Keratinocyte (primary cell): Measurements from ENCODE around the gene TMEM218. TPM values are rescaled to one million over a fixed set of nuclear protein-coding genes. Genes with fewer than 3 reads are reported as not detected.

ENCODE experiments used
- DNase-seq: peaks from one replicate; pipeline ENCODE4 v3.0.0-alpha.2; 2011; ENCODE audit warnings: low read depth, missing footprints, low spot score
- FAIRE-seq: peaks from 2 replicates; lab custom pipeline; 2011; peaks lifted over from hg19 to GRCh38; lab: Jason Lieb, UNC
- H2AFZ ChIP-seq: 2 replicates; pipeline ENCODE4 v1.6.0; 2012; ENCODE audit warnings: low read length, control low read depth, inconsistent platforms; ENCODE audit not compliant: control insufficient read depth
- H3K27ac ChIP-seq: 2 replicates; pipeline ENCODE4 v1.5.1; 2011; ENCODE audit warnings: low read length; ENCODE audit not compliant: control insufficient read depth, insufficient read depth
- H3K27me3 ChIP-seq: 3 replicates; pipeline ENCODE4 v1.6.0; 2011; ENCODE audit warnings: low read length; ENCODE audit not compliant: control insufficient read depth, insufficient read depth; ENCODE audit errors: extremely low read depth
- H3K36me3 ChIP-seq, 2 experiments: 2 replicates in 1 of 2; 3 replicates in 1 of 2; pipeline ENCODE4 v1.5.1; 2011; ENCODE audit warnings: low read length in 2 of 2, mild to moderate bottlenecking in 1 of 2; ENCODE audit not compliant: control insufficient read depth in 2 of 2, insufficient read depth in 2 of 2; ENCODE audit errors: extremely low read depth in 1 of 2
- H3K4me1 ChIP-seq: 3 replicates; pipeline ENCODE4 v1.5.1; 2011; ENCODE audit warnings: low read length; ENCODE audit not compliant: control insufficient read depth, insufficient read depth; ENCODE audit errors: extremely low read depth
- H3K4me2 ChIP-seq: 3 replicates; pipeline ENCODE4 v1.6.0; 2011; ENCODE audit warnings: low read depth, low read length; ENCODE audit not compliant: control insufficient read depth, insufficient read depth; ENCODE audit errors: extremely low read depth
- H3K4me3 ChIP-seq, 3 experiments: fragments of 200-600 bp in 1 of 3; sonication (generic) in 1 of 3; 2 replicates in 2 of 3; 3 replicates in 1 of 3; pipeline ENCODE4 v1.5.1; 2011 to 2016; ENCODE audit warnings: low read length in 3 of 3, mild to moderate bottlenecking in 3 of 3, control low read depth in 2 of 3, inconsistent platforms in 1 of 3, low read depth in 1 of 3, mixed read lengths in 1 of 3, mixed run types in 1 of 3, moderate library complexity in 1 of 3; ENCODE audit not compliant: control insufficient read depth in 2 of 3, insufficient read depth in 2 of 3; ENCODE audit errors: extremely low read depth in 1 of 3
- H3K79me2 ChIP-seq: 2 replicates; pipeline ENCODE4 v1.6.0; 2012; ENCODE audit warnings: low read length; ENCODE audit not compliant: control insufficient read depth, insufficient read depth
- H3K9ac ChIP-seq: 3 replicates; pipeline ENCODE4 v1.6.0; 2011; ENCODE audit warnings: low read length; ENCODE audit not compliant: control insufficient read depth, insufficient read depth; ENCODE audit errors: extremely low read depth
- H3K9me1 ChIP-seq: 3 replicates; pipeline ENCODE4 v1.6.0; 2011; ENCODE audit warnings: low read length; ENCODE audit not compliant: control insufficient read depth, insufficient read depth; ENCODE audit errors: extremely low read depth
- H3K9me3 ChIP-seq: 2 replicates; pipeline ENCODE4 v1.5.1; 2012; ENCODE audit warnings: low read depth, low read length; ENCODE audit not compliant: control insufficient read depth
- H4K20me1 ChIP-seq: 3 replicates; pipeline ENCODE4 v1.6.0; 2011; ENCODE audit warnings: low read length; ENCODE audit not compliant: control insufficient read depth, insufficient read depth; ENCODE audit errors: extremely low read depth
- CTCF ChIP-seq, 3 experiments: IDR thresholded peaks in 1 of 3; conservative IDR thresholded peaks in 1 of 3; optimal IDR thresholded peaks in 1 of 3; 2 replicates in 2 of 3; 3 replicates in 1 of 3; pipeline versions ENCODE3 to v1.5.1; 2011; ENCODE audit warnings: low read length in 3 of 3, mild to moderate bottlenecking in 3 of 3, moderate library complexity in 2 of 3, control low read depth in 1 of 3, inconsistent platforms in 1 of 3; ENCODE audit not compliant: insufficient read depth in 2 of 3; ENCODE audit errors: extremely low read depth in 1 of 3
- EZH2 ChIP-seq: IDR thresholded peaks from one replicate; pipeline ENCODE4 v1.6.1; 2012; ENCODE audit warnings: inconsistent platforms, mild to moderate bottlenecking, low read length, moderate library complexity
- dilution Hi-C: fragments of 300-500 bp; cut with MboI; formaldehyde crosslinking; loops from one replicate; pipeline ENCODE4 v1.7.0; 2020; ENCODE audit warnings: low sequenced_read_pairs; ENCODE audit not compliant: extremely low pct_ligation_motif_present
- polyA plus RNA-seq, 5 experiments: library from polyadenylated mRNA; depleted of rRNA in 3 of 5; stranded (reverse) in 3 of 5; stranded (forward) in 1 of 5; unstranded in 1 of 5; fragments of >200 nt; gene quantifications; 1 replicate in 1 of 5; 2 replicates in 3 of 5; 3 replicates in 1 of 5; pipeline versions ENCODE4 v1.2.1 to v1.2.3, GENCODE V29; 2011 to 2012; ENCODE audit warnings: missing spikeins in 2 of 5, low read depth in 1 of 5, low replicate concordance in 1 of 5

The TMEM218 gene
- polyA plus RNA-seq, 1 donor (not counting 4 experiments of a cell fraction or from before 2014, with no cell fraction given): 34.2 TPM

GRCh38 chr11:125128450-125128849 lies 17.0 kb upstream of the TMEM218 start:
- TF ChIP-seq EZH2 (no peak), CTCF (optimal IDR thresholded peaks at IDR 0.05 in 1 of 3, IDR thresholded peaks at IDR 0.05 in 1 of 3, conservative IDR thresholded peaks at IDR 0.05 in 1 of 3; ENCODE audit: extremely low read depth in 1 of 3, insufficient read depth in 2 of 3, low read length in 3 of 3) (no peak)
- H3K9me3 ChIP-seq: no peaks in the 10 kb centered on the region
- FAIRE-seq: no peak
- no peaks in the 10 kb centered on the region for H3K9me1 ChIP-seq
- no peak for DNase-seq
- no peak overlapping the region for H3K4me2 ChIP-seq
- H3K9ac ChIP-seq: no peak overlapping the region
- peaks cover 3% of the 10 kb centered on the region for H3K4me1 ChIP-seq
- H4K20me1 ChIP-seq: no peaks in the 10 kb centered on the region
- no peak overlapping the region for H3K27ac ChIP-seq
- no peak overlapping the region for H3K4me3 ChIP-seq
- no peaks in the 10 kb centered on the region for H3K79me2 ChIP-seq
- H2AFZ ChIP-seq: no peak overlapping the region
- H3K36me3 ChIP-seq: no peaks in the 10 kb centered on the region
- peaks cover 4% of the 10 kb centered on the region for H3K27me3 ChIP-seq
- dilution Hi-C loops: no loop called here

GRCh38 chr11:125124618-125124992 lies 13.2 kb upstream of the TMEM218 start:
- H2AFZ ChIP-seq: no peak overlapping the region

More at GRCh38 chr11:125124618-125124992, 13.2 kb upstream of the TMEM218 start:
- DNase-seq (no peak), FAIRE-seq (no peak)
- Histone ChIP-seq H4K20me1 (no peaks in the 10 kb centered on the region), H3K9me3 (no peaks in the 10 kb centered on the region), H3K27ac (no peak overlapping the region), H3K4me2 (no peak overlapping the region), H3K79me2 (no peaks in the 10 kb centered on the region), H3K4me3 (no peak overlapping the region), H3K9ac (no peak overlapping the region), H3K27me3 (peaks cover 2% of the 10 kb centered on the region), H3K36me3 (no peaks in the 10 kb centered on the region), H3K4me1 (peaks cover 3% of the 10 kb centered on the region), H3K9me1 (no peaks in the 10 kb centered on the region)
- TF ChIP-seq EZH2 (no peak), CTCF (optimal IDR thresholded peaks at IDR 0.05 in 1 of 3, IDR thresholded peaks at IDR 0.05 in 1 of 3, conservative IDR thresholded peaks at IDR 0.05 in 1 of 3; ENCODE audit: extremely low read depth in 1 of 3, insufficient read depth in 2 of 3, low read length in 3 of 3) (no peak)
- dilution Hi-C loops: no loop called here
